Neuronal stem cell (in vitro differentiated cells): ENCODE measurements around the gene PIEZO1.

Experiments used
- DNase-seq: peaks from one replicate; pipeline ENCODE4 v3.0.0-alpha.2; 2013; ENCODE audit warnings: low spot score
- H2AFZ ChIP-seq: one replicate; pipeline ENCODE4 v1.6.1; 2013; ENCODE audit warnings: mild to moderate bottlenecking, low read length, inconsistent platforms
- H2AK5ac ChIP-seq: 2 replicates; pipeline ENCODE4 v1.6.1; 2013; ENCODE audit warnings: low read depth, mild to moderate bottlenecking, inconsistent platforms, low read length, moderate library complexity, mixed read lengths
- H2BK120ac ChIP-seq: 2 replicates; pipeline ENCODE4 v1.6.1; 2013; ENCODE audit warnings: low read depth, mild to moderate bottlenecking, inconsistent platforms, low read length, moderate library complexity, mixed read lengths
- H2BK12ac ChIP-seq: one replicate; pipeline ENCODE4 v1.6.1; 2013; ENCODE audit warnings: low read length, inconsistent platforms
- H2BK15ac ChIP-seq: 2 replicates; pipeline ENCODE4 v1.6.1; 2013; ENCODE audit warnings: mild to moderate bottlenecking, low read length, inconsistent platforms, mixed read lengths
- H2BK5ac ChIP-seq: one replicate; pipeline ENCODE4 v1.6.1; 2013; ENCODE audit warnings: inconsistent platforms, mild to moderate bottlenecking, low read length, moderate library complexity
- H3K14ac ChIP-seq: one replicate; pipeline ENCODE4 v1.6.1; 2013; ENCODE audit warnings: low read length, inconsistent platforms
- H3K18ac ChIP-seq: 2 replicates; pipeline ENCODE4 v1.6.1; 2013; ENCODE audit warnings: low read length, inconsistent platforms
- H3K23ac ChIP-seq: 2 replicates; pipeline ENCODE4 v1.6.1; 2013; ENCODE audit warnings: low read depth, mild to moderate bottlenecking, mixed read lengths, low read length, inconsistent platforms; ENCODE audit not compliant: poor library complexity
- H3K27ac ChIP-seq: replicated peaks from 3 replicates; pipeline ENCODE4 v1.5.1; 2013; ENCODE audit warnings: low read length, inconsistent platforms
- H3K27me3 ChIP-seq, 3 experiments: 2 replicates each; pipeline ENCODE4 v1.6.1; 2013; ENCODE audit warnings: low read length in 3 of 3, mild to moderate bottlenecking in 2 of 3, inconsistent platforms in 1 of 3, low read depth in 1 of 3, mixed read lengths in 1 of 3, moderate library complexity in 1 of 3; ENCODE audit not compliant: control insufficient read depth in 3 of 3, insufficient read depth in 3 of 3
- H3K36me3 ChIP-seq, 2 donors: replicated peaks in 1 of 2; 2 replicates each; pipeline ENCODE4 v1.6.1; 2013; ENCODE audit warnings: low read length in 2 of 2; ENCODE audit not compliant: control insufficient read depth in 2 of 2, insufficient read depth in 2 of 2
- H3K4ac ChIP-seq: 2 replicates; pipeline ENCODE4 v1.6.1; 2013; ENCODE audit warnings: inconsistent platforms, mild to moderate bottlenecking, low read length, moderate library complexity
- H3K4me1 ChIP-seq, 2 donors: 1 replicate in 1 of 2; 2 replicates in 1 of 2; pipeline ENCODE4 v1.6.1; 2013; ENCODE audit warnings: low read length in 2 of 2, low read depth in 1 of 2; ENCODE audit not compliant: control insufficient read depth in 2 of 2, insufficient read depth in 1 of 2
- H3K4me2 ChIP-seq: one replicate; pipeline ENCODE4 v1.6.1; 2013; ENCODE audit warnings: mild to moderate bottlenecking, low read length, inconsistent platforms; ENCODE audit not compliant: insufficient read depth, poor library complexity, severe bottlenecking
- H3K4me3 ChIP-seq, 2 donors: 2 replicates each; pipeline ENCODE4 v1.5.1; 2013; ENCODE audit warnings: low read length in 2 of 2, mild to moderate bottlenecking in 2 of 2, inconsistent platforms in 1 of 2, moderate library complexity in 1 of 2
- H3K79me1 ChIP-seq: one replicate; pipeline ENCODE4 v1.6.1; 2013; ENCODE audit warnings: low read depth, mild to moderate bottlenecking, inconsistent platforms, low read length, moderate library complexity
- H3K9ac ChIP-seq: one replicate; pipeline ENCODE4 v1.6.1; 2013; ENCODE audit warnings: mild to moderate bottlenecking, low read depth, low read length, inconsistent platforms; ENCODE audit not compliant: poor library complexity
- H3K9me3 ChIP-seq, 2 donors: replicated peaks in 1 of 2; 2 replicates each; pipeline versions ENCODE3 to v1.6.1; 2013; ENCODE audit warnings: low read length in 2 of 2, mild to moderate bottlenecking in 2 of 2, inconsistent platforms in 1 of 2, low read depth in 1 of 2, mixed read lengths in 1 of 2, moderate library complexity in 1 of 2; ENCODE audit not compliant: control insufficient read depth in 2 of 2, insufficient read depth in 1 of 2
- H4K8ac ChIP-seq: one replicate; pipeline ENCODE4 v1.6.1; 2013; ENCODE audit warnings: low read depth, mild to moderate bottlenecking, inconsistent platforms, low read length, moderate library complexity
- H4K91ac ChIP-seq: one replicate; pipeline ENCODE4 v1.6.1; 2013; ENCODE audit warnings: low read length, low read depth, mild to moderate bottlenecking, inconsistent platforms; ENCODE audit not compliant: poor library complexity
- WGBS, 2 donors: extraction: QIAGEN DNeasy Blood & Tissue Kit; methylation state at CpG; one replicate each; pipeline ENCODE4 v1.1.7; 2013; ENCODE audit warnings: missing lambda C conversion rate in 2 of 2, mixed read lengths in 1 of 2; ENCODE audit not compliant: insufficient read length in 2 of 2, insufficient replicate concordance in 1 of 2; ENCODE audit errors: extremely low coverage in 2 of 2; 5-methylcytosine and 5-hydroxymethylcytosine counted together

Gene PIEZO1

DNA sequence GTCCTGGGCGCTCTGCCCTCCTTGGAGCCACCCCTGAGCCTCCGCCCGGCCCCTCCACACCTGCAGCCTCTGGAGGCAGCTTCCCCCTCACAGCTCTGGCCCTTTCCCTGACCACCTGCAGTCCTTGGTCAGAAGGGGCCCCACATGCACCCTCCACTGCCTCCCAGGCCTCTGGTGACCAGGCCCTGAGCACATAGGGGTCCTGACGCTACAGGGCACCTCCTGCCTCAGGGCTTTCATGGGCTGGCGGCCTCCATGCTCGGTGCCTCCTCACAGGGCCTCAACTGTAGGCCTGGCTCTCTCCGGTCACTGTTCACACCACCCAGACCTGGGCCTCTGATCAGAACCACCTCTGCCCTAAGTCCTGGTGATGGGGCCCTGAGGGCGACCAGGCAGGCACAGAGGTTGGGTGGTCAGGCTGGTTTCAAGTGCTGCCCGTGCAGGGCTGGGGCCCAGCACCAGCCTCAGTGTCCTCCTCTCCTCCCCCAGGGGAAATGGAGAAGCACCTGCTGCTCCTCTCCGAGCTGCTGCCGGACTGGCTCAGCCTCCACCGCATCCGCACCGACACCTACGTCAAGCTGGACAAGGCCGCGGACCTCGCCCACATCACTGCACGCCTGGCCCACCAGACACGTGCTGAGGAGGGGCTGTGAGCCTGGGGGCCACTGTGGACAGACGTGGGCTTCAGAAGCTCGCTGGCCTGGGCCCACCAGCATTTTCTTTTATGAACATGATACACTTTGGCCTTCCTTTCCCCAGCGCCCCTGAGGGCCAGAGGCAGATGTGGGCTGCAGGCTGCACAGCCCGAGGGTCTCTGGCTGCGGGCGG lies 22.8 kb upstream of the PIEZO1 start:
- no CpG with 5 or more reads among the region's 26 CpGs for WGBS, 2 donors
- Histone ChIP-seq H2BK5ac (peak overlapping the region; percentile 39), H4K8ac (no peak overlapping the region), H3K36me3 (peaks cover 52 to 62% of the 10 kb centered on the region in 2 donors), H3K79me1 (peaks cover 53% of the 10 kb centered on the region), H3K4me3 (no peak overlapping the region), H3K23ac (peak overlapping the region; percentile 44), H3K9ac (peak overlapping the region; percentile 50), H4K91ac (no peak overlapping the region), H3K27me3 (no peaks in the 10 kb centered on the region), H3K4me2 (no peak overlapping the region), H3K4me1 (peaks cover 17 to 21% of the 10 kb centered on the region in 2 donors), H2AK5ac (no peak overlapping the region), H3K18ac (no peak overlapping the region), H3K27ac (no peak overlapping the region), H2BK12ac (no peak overlapping the region), H3K9me3 (peaks cover 2 to 8% of the 10 kb centered on the region in 2 donors), H3K14ac (no peak overlapping the region), H2BK120ac (no peak overlapping the region), H2BK15ac (no peak overlapping the region), H3K4ac (no peak overlapping the region), H2AFZ (no peak overlapping the region)
- no peak for DNase-seq

DNA sequence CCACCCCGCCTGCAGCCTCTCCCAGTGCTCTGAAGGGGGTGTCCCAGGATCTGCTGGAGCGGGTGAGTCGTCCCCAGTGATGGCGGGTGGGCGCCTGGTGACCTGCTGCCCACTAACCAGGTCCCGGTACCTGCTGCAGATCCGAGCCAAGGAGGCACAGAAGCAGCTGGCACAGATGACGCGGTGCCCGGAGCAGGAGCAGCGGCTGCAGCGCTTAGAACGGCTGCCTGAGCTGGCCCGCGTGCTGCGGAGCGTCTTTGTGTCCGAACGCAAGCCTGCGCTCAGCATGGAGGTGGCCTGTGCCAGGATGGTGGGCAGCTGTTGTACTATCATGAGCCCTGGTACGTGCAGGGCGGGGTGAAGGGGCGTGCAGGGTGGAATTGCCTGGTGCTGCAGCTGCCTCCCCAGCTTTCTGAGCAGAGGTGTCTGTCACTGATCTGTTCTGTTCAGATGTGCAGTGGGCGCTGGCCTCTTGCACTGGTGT lies 22.2 kb upstream of the PIEZO1 start:
- H2BK5ac ChIP-seq = no peak overlapping the region
- H3K4ac ChIP-seq = no peak overlapping the region
- H2BK120ac ChIP-seq = no peak overlapping the region
- H3K4me2 ChIP-seq = no peak overlapping the region
- H3K23ac ChIP-seq = peak overlapping the region; percentile 50
- H2AK5ac ChIP-seq = no peak overlapping the region
- H2BK15ac ChIP-seq = no peak overlapping the region
- no peak overlapping the region for H3K14ac ChIP-seq
- WGBS, 2 donors = no CpG with 5 or more reads among the region's 24 CpGs
- peaks cover 17 to 21% of the 10 kb centered on the region in 2 donors for H3K4me1 ChIP-seq
- H3K18ac ChIP-seq = no peak overlapping the region
- H3K9ac ChIP-seq = no peak overlapping the region
- H2BK12ac ChIP-seq = no peak overlapping the region
- H3K4me3 ChIP-seq = no peak overlapping the region
- H3K27ac ChIP-seq = peak overlapping the region; percentile 46
- peaks cover 53% of the 10 kb centered on the region for H3K79me1 ChIP-seq
- H4K91ac ChIP-seq = no peak overlapping the region
- peaks cover 52 to 62% of the 10 kb centered on the region in 2 donors for H3K36me3 ChIP-seq
- H2AFZ ChIP-seq = no peak overlapping the region
- H4K8ac ChIP-seq = peak overlapping the region; percentile 65
- no peak for DNase-seq
- H3K27me3 ChIP-seq = no peaks in the 10 kb centered on the region
- peaks cover 2 to 3% of the 10 kb centered on the region in 2 donors for H3K9me3 ChIP-seq

DNA sequence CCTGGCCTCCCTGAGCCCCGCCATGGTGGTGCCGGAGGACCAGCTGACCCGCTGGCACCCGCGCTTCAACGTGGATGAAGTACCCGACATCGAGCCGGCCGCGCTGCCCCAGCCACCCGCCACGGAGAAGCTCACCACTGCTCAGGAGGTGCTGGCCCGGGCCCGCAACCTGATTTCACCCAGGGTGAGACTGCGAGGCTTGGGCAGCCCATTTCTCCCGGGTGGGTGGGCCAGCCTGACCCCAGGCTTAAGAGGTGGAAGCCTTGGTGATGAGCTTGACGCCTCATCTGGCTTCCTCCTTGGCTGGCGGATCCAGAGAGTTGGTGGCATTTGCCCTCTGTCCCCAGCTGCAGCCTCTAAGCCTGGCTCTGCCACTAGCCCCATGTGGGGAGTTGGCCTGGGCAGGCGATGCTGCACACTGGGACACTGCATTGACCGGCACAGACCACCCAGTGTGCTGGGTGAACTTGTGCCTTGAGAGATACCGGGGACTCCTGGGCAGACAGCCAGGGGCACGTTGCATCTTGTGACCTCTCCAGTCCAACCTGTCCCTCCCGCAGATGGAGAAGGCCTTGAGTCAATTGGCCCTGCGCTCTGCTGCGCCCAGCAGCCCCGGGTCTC lies 21.6 kb upstream of the PIEZO1 start:
- Histone ChIP-seq H2BK12ac (no peak overlapping the region), H4K91ac (no peak overlapping the region), H2BK120ac (no peak overlapping the region), H3K36me3 (peaks cover 52 to 62% of the 10 kb centered on the region in 2 donors), H3K4ac (no peak overlapping the region), H3K4me2 (no peak overlapping the region), H3K9me3 (peaks cover 0 to 2% of the 10 kb centered on the region in 2 donors), H2AFZ (no peak overlapping the region), H3K4me3 (no peak overlapping the region), H4K8ac (peak overlapping the region; percentile 48), H3K18ac (no peak overlapping the region), H3K23ac (peak overlapping the region; percentile 50), H2BK5ac (peak overlapping the region; percentile 82), H3K27me3 (no peaks in the 10 kb centered on the region), H3K27ac (peak overlapping the region; percentile 46), H3K14ac (no peak overlapping the region), H3K79me1 (peaks cover 53% of the 10 kb centered on the region), H3K4me1 (peaks cover 17 to 21% of the 10 kb centered on the region in 2 donors), H2BK15ac (no peak overlapping the region), H3K9ac (peak overlapping the region; percentile 30), H2AK5ac (no peak overlapping the region)
- DNase-seq = no peak
- WGBS, 2 donors = no CpG with 5 or more reads among the region's 27 CpGs

DNA sequence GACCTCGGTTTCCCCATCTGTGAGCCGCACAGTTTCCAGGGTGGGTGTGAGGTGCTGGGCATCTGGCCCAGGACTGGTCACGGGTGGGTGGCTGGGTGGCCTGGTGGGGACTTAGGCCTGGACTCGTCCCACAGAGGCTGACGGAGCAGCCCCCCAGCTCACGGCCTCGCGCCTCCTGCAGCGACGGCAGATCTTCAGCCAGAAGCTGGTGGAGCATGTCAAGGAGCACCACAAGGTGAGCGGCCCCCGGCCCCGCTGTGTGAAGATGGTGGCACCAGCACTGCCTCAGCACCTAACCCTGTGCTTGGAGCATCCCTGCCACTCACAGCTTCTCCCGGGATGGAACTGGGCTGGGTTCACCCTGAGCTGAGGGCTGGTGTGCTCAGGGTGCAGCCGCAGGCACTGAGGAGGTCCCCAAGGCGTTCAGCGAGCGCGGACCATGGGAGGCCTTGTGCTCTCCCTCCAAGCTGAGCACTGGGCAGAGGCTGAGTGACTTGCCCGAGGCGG lies 20.9 kb upstream of the PIEZO1 start:
- no peak overlapping the region for H3K14ac ChIP-seq
- H3K9ac ChIP-seq = peak overlapping the region; percentile 64
- no CpG with 5 or more reads among the region's 21 CpGs for WGBS, 2 donors
- H3K27ac ChIP-seq = no peak overlapping the region
- no peak overlapping the region for H3K18ac ChIP-seq
- no peak overlapping the region for H3K4me2 ChIP-seq
- no peak overlapping the region for H2AK5ac ChIP-seq
- peak overlapping the region in 1 of 2 donors; percentile 97 for H3K4me3 ChIP-seq
- no peak overlapping the region for H2BK15ac ChIP-seq
- H3K36me3 ChIP-seq = peaks cover 52 to 62% of the 10 kb centered on the region in 2 donors
- no peak overlapping the region for H2AFZ ChIP-seq
- peak overlapping the region; percentile 82 for H2BK5ac ChIP-seq
- peaks cover 0 to 2% of the 10 kb centered on the region in 2 donors for H3K9me3 ChIP-seq
- H3K4me1 ChIP-seq = peaks cover 17 to 21% of the 10 kb centered on the region in 2 donors
- H2BK12ac ChIP-seq = no peak overlapping the region
- no peak for DNase-seq
- H3K23ac ChIP-seq = peak overlapping the region; percentile 44
- peaks cover 48% of the 10 kb centered on the region for H3K79me1 ChIP-seq
- peak overlapping the region; percentile 48 for H4K8ac ChIP-seq
- no peak overlapping the region for H4K91ac ChIP-seq
- H3K27me3 ChIP-seq = no peaks in the 10 kb centered on the region
- no peak overlapping the region for H2BK120ac ChIP-seq
- no peak overlapping the region for H3K4ac ChIP-seq
